ENCODE results near the gene ADAMTSL1. TPM values are rescaled to one million over a fixed set of nuclear protein-coding genes. Genes with fewer than 3 reads are reported as not detected.
"Not testable (repeated sequence)": the region's sequence is repeated elsewhere in the genome, so short reads cannot be mapped to it uniquely, and the experiment has no call there.

The ADAMTSL1 gene
- total RNA-seq, 4 donors from 2014 or later: 21.3 to 138 (median 125) TPM

DNA sequence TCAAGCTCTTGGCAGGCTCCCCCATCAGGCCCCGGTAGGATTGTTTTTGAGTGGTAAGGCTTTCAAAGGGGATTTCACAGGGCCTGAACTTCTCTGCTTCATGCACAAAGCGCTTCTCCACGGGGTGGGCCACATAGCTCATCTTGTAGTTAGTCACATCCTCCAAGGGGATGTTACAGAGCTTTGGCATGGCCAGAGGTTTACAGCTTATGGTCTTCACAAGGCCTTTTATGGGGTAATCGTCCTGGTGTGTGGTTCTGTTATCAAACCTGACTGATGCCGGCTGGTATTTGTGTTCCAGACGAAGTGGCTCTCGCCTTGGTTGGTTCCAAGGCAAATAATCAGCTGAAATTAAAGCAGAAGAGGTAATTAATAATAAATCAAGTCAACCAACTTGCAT, 454.8 kb downstream of the ADAMTSL1 start:
- H3K9me3 ChIP-seq: no peaks in the 10 kb centered on the region
- no peak overlapping the region for H3K4me3 ChIP-seq
- no peaks in the 10 kb centered on the region for H3K36me3 ChIP-seq
- no peak for ATAC-seq
- H3K27ac ChIP-seq: no peak overlapping the region
- WGBS, 2 donors (ENCODE audit: low coverage in 1 of 2): 77 to 100% methylated on average over 2 to 4 of the region's 7 CpGs
- H3K4me1 ChIP-seq: no peaks in the 10 kb centered on the region
- TF ChIP-seq POLR2AphosphoS5 (IDR thresholded peaks at IDR 0.05) (no peak), POLR2A (IDR thresholded peaks at IDR 0.05) (no peak)
- H3K27me3 ChIP-seq: no peaks in the 10 kb centered on the region

DNA sequence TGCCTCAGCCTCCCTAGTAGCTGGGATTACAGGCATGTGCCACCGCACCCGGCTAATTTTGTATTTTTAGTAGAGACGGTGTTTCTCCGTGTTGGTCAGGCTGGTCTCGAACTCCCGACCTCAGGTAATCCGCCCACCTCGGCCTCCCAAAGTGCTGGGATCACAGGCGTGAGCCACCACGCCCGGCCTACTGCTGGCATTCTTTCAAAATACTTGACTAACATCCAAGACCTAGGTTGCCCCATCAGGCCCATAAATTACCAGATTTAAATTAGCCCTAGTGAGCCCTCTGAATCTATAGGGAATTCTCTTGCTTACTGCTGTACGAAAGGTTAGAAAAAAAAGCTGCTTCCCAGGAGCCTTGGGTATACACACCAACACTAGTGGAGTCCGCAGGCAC, 456.7 kb downstream of the ADAMTSL1 start:
- not testable (repeated sequence) for H3K4me1 ChIP-seq, H3K27ac ChIP-seq, ATAC-seq, H3K9me3 ChIP-seq, H3K36me3 ChIP-seq, H3K27me3 ChIP-seq, H3K4me3 ChIP-seq
- WGBS, 2 donors (ENCODE audit: low coverage in 1 of 2): 41 to 50% methylated on average over 2 of the region's 13 CpGs

DNA sequence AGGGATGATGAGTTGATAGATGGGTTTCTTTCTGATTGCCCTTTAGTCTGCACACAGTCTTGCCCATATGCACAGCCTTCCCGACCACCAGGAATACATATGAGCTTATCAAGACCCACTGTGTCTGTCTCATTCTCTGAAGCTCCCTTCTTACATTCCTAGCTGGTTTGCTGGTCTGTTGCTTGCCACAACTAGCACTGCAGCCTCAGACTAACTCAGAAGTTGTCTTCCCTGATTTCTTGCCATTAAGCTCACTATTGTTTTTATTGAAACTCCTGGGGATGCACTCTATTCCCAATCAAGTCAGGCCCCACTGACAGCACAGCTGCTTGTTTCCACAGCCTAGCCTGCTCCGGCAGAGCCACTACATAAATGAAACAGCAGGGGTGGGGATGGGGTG, 461.6 kb downstream of the ADAMTSL1 start:
- Histone ChIP-seq H3K27ac (no peak overlapping the region), H3K27me3 (no peaks in the 10 kb centered on the region), H3K4me1 (no peaks in the 10 kb centered on the region), H3K4me3 (no peak overlapping the region), H3K36me3 (no peaks in the 10 kb centered on the region), H3K9me3 (no peaks in the 10 kb centered on the region)
- no peak for ATAC-seq
- WGBS, 2 donors (ENCODE audit: low coverage in 1 of 2): 80% methylated on average over 1 of the region's 2 CpGs; no CpG with 5 or more reads in 1 of the 2 donors
- no peak for TF ChIP-seq POLR2AphosphoS5 (IDR thresholded peaks at IDR 0.05)
- TF ChIP-seq POLR2A (IDR thresholded peaks at IDR 0.05): no peak
- no peak for TF ChIP-seq EP300 (IDR thresholded peaks at IDR 0.05)
- TF ChIP-seq, protein P1, sequence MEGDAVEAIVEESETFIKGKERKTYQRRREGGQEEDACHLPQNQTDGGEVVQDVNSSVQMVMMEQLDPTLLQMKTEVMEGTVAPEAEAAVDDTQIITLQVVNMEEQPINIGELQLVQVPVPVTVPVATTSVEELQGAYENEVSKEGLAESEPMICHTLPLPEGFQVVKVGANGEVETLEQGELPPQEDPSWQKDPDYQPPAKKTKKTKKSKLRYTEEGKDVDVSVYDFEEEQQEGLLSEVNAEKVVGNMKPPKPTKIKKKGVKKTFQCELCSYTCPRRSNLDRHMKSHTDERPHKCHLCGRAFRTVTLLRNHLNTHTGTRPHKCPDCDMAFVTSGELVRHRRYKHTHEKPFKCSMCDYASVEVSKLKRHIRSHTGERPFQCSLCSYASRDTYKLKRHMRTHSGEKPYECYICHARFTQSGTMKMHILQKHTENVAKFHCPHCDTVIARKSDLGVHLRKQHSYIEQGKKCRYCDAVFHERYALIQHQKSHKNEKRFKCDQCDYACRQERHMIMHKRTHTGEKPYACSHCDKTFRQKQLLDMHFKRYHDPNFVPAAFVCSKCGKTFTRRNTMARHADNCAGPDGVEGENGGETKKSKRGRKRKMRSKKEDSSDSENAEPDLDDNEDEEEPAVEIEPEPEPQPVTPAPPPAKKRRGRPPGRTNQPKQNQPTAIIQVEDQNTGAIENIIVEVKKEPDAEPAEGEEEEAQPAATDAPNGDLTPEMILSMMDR (IDR thresholded peaks at IDR 0.05): no peak

DNA sequence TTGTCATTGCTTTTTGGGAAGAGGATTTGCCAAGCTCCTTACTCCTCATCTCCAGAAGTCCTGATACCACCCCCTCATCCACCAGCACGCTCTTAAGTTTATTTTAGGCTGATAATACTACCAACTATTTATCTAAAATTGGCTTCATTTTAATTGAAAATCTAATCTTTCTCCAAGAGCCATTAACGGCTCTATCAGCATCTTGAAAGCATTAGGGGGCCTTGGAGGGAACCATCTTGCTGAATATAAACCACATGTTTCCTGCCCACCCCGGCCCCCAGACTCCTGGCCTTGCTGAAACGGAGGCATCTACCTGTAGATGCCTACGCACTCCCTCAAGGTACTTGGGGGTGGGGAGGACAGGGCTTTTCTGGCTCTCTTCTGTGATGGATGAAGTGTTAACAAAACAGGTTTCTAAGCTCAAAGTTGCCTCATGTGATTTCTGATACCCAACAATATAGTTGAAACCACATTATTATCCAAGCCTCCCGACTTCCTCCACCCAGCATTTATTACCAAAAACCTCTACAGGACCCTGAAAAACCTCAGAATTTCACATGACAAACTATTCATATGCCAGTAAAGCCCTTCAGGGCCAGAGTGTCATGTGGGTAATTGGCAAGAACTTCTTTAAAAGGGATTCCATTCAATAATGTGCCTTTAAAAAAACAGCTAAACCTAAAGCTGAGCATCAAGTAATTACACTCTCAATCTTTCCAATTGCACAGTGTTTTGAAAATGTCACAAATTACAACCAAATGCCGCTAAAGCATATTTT, 462.3 kb downstream of the ADAMTSL1 start:
- ATAC-seq: no peak

DNA sequence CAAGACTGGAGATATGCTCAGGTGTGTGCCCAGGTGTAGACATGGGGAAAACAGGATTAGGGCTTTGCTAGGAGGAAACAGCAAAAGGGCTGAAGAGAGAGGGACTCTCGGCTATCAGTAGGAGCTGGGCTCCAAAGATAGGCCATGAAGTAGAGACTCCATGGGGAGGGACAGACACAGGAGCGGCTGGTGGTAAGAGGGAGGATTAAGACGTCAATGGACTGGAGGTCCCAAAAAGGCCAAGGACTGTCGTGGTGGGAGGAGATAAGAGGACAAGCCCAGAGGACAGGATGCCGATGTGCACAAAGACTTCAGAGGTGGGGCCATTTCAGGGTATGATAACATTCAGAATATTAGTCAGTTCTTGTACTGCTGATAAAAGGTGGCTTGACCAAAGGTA, 466.0 kb downstream of the ADAMTSL1 start:
- no peaks in the 10 kb centered on the region for H3K9me3 ChIP-seq
- TF ChIP-seq POLR2AphosphoS5 (IDR thresholded peaks at IDR 0.05) (no peak), EP300 (IDR thresholded peaks at IDR 0.05) (no peak), POLR2A (IDR thresholded peaks at IDR 0.05) (no peak)
- TF ChIP-seq, protein P1 (IDR thresholded peaks at IDR 0.05): no peak
- WGBS, 2 donors (ENCODE audit: low coverage in 1 of 2): 78% methylated on average over 5 of the region's 5 CpGs; no CpG with 5 or more reads in 1 of the 2 donors
- H3K4me1 ChIP-seq: no peaks in the 10 kb centered on the region
- no peak overlapping the region for H3K4me3 ChIP-seq
- H3K27ac ChIP-seq: no peak overlapping the region
- no peaks in the 10 kb centered on the region for H3K27me3 ChIP-seq
- ATAC-seq: no peak
- H3K36me3 ChIP-seq: no peaks in the 10 kb centered on the region

More for the DNA sequence above, 462.3 kb downstream of the ADAMTSL1 start:
- no peaks in the 10 kb centered on the region for H3K4me1 ChIP-seq
- TF ChIP-seq, protein P1 (IDR thresholded peaks at IDR 0.05): no peak
- TF ChIP-seq EP300 (IDR thresholded peaks at IDR 0.05) (no peak), POLR2AphosphoS5 (IDR thresholded peaks at IDR 0.05) (no peak), POLR2A (IDR thresholded peaks at IDR 0.05) (no peak)
- no peak overlapping the region for H3K4me3 ChIP-seq
- no peak overlapping the region for H3K27ac ChIP-seq
- H3K27me3 ChIP-seq: no peaks in the 10 kb centered on the region
- no peaks in the 10 kb centered on the region for H3K36me3 ChIP-seq
- H3K9me3 ChIP-seq: no peaks in the 10 kb centered on the region
- WGBS, 2 donors (ENCODE audit: low coverage in 1 of 2): 59 to 88% methylated on average over 3 to 7 of the region's 7 CpGs

DNA sequence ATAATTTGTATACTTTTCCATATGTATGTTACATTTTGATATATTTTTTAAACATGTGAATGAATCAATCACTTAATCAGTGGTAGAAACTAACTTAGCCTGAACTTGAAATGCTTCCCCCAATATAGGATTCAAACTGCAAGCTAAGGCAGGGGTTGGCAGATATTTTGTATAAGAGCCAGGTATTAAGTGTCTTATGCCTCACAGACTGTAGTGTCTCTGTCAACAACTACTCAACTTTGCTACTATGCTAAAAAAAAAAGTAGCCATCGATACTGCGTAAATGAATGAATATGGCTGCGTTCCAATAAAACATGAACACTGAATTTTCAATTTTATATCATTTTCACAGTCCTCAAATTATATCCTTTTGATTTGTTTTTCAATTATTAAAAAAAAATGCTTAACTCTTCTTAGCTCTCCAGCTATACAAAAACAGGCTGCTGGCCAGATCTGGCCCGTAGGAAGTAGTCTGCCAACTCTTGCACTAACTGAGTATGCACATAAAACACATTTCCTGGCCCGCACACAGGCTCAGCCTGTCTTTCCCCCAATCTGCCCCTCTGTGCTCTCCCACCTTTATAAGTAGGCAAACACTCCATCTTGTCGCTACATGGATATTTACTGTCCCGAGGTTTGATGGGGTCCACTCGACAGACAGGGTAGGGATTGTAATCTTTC, 467.2 kb downstream of the ADAMTSL1 start:
- Histone ChIP-seq H3K27ac (no peak overlapping the region), H3K9me3 (no peaks in the 10 kb centered on the region), H3K4me1 (no peaks in the 10 kb centered on the region), H3K27me3 (no peaks in the 10 kb centered on the region), H3K4me3 (no peak overlapping the region), H3K36me3 (no peaks in the 10 kb centered on the region)
- WGBS, 2 donors (ENCODE audit: low coverage in 1 of 2): 89 to 91% methylated on average over 8 of the region's 8 CpGs
- TF ChIP-seq, protein P1 (IDR thresholded peaks at IDR 0.05): no peak
- TF ChIP-seq EP300 (IDR thresholded peaks at IDR 0.05) (no peak), POLR2AphosphoS5 (IDR thresholded peaks at IDR 0.05) (no peak), POLR2A (IDR thresholded peaks at IDR 0.05) (no peak)
- no peak for ATAC-seq
